A673 (cell line): Measurements from ENCODE around the gene B4GALNT3. TPM values are rescaled to one million over a fixed set of nuclear protein-coding genes. Genes with fewer than 3 reads are reported as not detected.

Experiments
- BruUV-seq: library from RNA; stranded (reverse); fragments of 400-500 nt; replicated peaks from 2 replicates; lab custom pipeline; 2021; lab: Mats Ljungman, UMichigan
- CTCF ChIA-PET: fragments of 300-600 bp; sonication (Branson Sonifier 250); formaldehyde crosslinking; loops from one replicate; lab custom pipeline; 2022; ENCODE audit warnings: antibody characterized with exemption; lab: Charles Lee
- POLR2A ChIA-PET: fragments of 300-600 bp; sonication (Branson Sonifier 250); formaldehyde crosslinking; loops from one replicate; lab custom pipeline; 2022; ENCODE audit warnings: antibody characterized with exemption; ENCODE audit not compliant: low non-redundant PET; lab: Charles Lee
- DNase-seq: peaks from one replicate; pipeline ENCODE4 v3.0.0-alpha.2; 2015; ENCODE audit warnings: low spot score
- H3K27ac ChIP-seq: fragments of 200-600 bp; sonication (generic); 2 replicates; pipeline ENCODE4 v1.5.1; 2016; ENCODE audit warnings: mixed run types, low read depth, mild to moderate bottlenecking, mixed read lengths, antibody characterized with exemption, low read length; ENCODE audit not compliant: poor library complexity, severe bottlenecking
- H3K27me3 ChIP-seq: fragments of 200-600 bp; sonication (generic); replicated peaks from 2 replicates; pipeline ENCODE4 v1.6.1; 2017; ENCODE audit warnings: mixed run types, low read depth, mild to moderate bottlenecking, mixed read lengths, antibody characterized with exemption, low read length; ENCODE audit not compliant: insufficient read depth, poor library complexity
- H3K36me3 ChIP-seq: fragments of 200-600 bp; sonication (generic); 2 replicates; pipeline ENCODE4 v1.6.1; 2016; ENCODE audit warnings: mixed run types, mild to moderate bottlenecking, mixed read lengths, antibody characterized with exemption, low read length; ENCODE audit not compliant: insufficient read depth, poor library complexity, severe bottlenecking
- H3K4me1 ChIP-seq: fragments of 200-600 bp; sonication (generic); 2 replicates; pipeline ENCODE4 v1.6.1; 2017; ENCODE audit warnings: mixed run types, mild to moderate bottlenecking, mixed read lengths, antibody characterized with exemption, low read length; ENCODE audit not compliant: insufficient read depth, poor library complexity, severe bottlenecking
- H3K4me3 ChIP-seq: fragments of 200-600 bp; sonication (generic); 2 replicates; pipeline ENCODE4 v1.5.1; 2016; ENCODE audit warnings: low read depth, mixed run types, mild to moderate bottlenecking, mixed read lengths, low read length; ENCODE audit not compliant: poor library complexity, severe bottlenecking
- H3K9me3 ChIP-seq: fragments of 200-600 bp; sonication (generic); 2 replicates; pipeline ENCODE4 v1.6.1; 2016; ENCODE audit warnings: mixed run types, low read depth, mild to moderate bottlenecking, mixed read lengths, antibody characterized with exemption, low read length; ENCODE audit not compliant: poor library complexity, severe bottlenecking
- CTCF ChIP-seq: fragments of 300-800, 200-600 bp; sonication (generic); conservative IDR thresholded peaks from 2 replicates; pipeline ENCODE4 v1.5.1; 2017; ENCODE audit warnings: low read depth, mild to moderate bottlenecking, antibody characterized with exemption, low read length, moderate library complexity, mixed read lengths
- EZH2 ChIP-seq: fragments of 200-600 bp; sonication (generic); IDR thresholded peaks from 2 replicates; pipeline ENCODE4 v1.6.1; 2017; ENCODE audit warnings: borderline replicate concordance, low read depth, mild to moderate bottlenecking, mixed read lengths, antibody characterized with exemption, low read length; ENCODE audit not compliant: poor library complexity, severe bottlenecking
- intact Hi-C: fragments of 100-400 bp; cut with micrococcal nuclease; formaldehyde crosslinking; loops from one replicate; pipeline ENCODE4 v1.10.0; 2022; ENCODE audit not compliant: unreplicated experiment
- total RNA-seq: library from RNA; stranded (reverse); gene quantifications from 2 replicates; pipeline ENCODE4 v1.2.3, GENCODE V29; 2021

B4GALNT3 gene
- total RNA-seq, 1 experiment from 2014 or later, result 19.4 TPM

DNA sequence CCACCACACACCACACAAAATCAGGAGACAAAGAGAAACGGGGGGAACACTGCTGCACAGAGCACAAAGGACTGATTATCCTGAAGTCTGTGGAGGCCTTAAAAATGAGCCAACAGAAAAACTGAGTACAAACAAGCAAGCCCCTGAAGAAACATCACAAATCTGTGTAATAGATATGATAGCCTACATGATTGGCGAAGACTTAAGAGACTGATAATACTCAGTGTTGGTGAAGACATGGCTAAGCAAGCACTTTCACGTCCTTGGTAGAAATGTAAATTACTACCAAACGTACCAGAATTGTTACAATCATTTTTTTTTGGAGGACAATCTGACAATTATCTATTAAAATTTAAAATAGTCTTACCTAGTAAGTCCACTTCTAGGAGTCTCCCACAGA lies 128.9 kb downstream of the B4GALNT3 start:
- TF ChIP-seq EZH2 (no peak), CTCF (no peak)
- Histone ChIP-seq H3K4me3 (no peak overlapping the region), H3K27ac (no peak overlapping the region), H3K36me3 (no peaks in the 10 kb centered on the region), H3K4me1 (no peaks in the 10 kb centered on the region), H3K27me3 (no peaks in the 10 kb centered on the region), H3K9me3 (no peaks in the 10 kb centered on the region)
- no peak for DNase-seq
- BruUV-seq, result no TSS peak
- ChIA-PET CTCF (no interaction called here), POLR2A (no interaction called here)
- intact Hi-C loops, result no loop called here

- Histone ChIP-seq H3K27me3 (peaks cover 7% of the 10 kb centered on the region), H3K27ac (no peak overlapping the region), H3K36me3 (no peaks in the 10 kb centered on the region), H3K4me3 (no peak overlapping the region), H3K4me1 (no peaks in the 10 kb centered on the region), H3K9me3 (no peaks in the 10 kb centered on the region)
- DNase-seq, result no peak
- ChIA-PET CTCF (no interaction called here), POLR2A (no interaction called here)
- BruUV-seq, result no TSS peak
- no peak for TF ChIP-seq EZH2
- TF ChIP-seq CTCF, result no peak
- intact Hi-C loops, result no loop called here
These were observed 130.5 kb downstream of the B4GALNT3 start for GRCh38 chr12:590206-590750.

GRCh38 chr12:591167-592023 lies 131.7 kb downstream of the B4GALNT3 start:
- Histone ChIP-seq H3K9me3 (no peaks in the 10 kb centered on the region), H3K4me3 (no peak overlapping the region), H3K36me3 (no peaks in the 10 kb centered on the region), H3K27me3 (peaks cover 7% of the 10 kb centered on the region), H3K27ac (no peak overlapping the region), H3K4me1 (no peaks in the 10 kb centered on the region)
- no peak for DNase-seq
- ChIA-PET POLR2A (no interaction called here), CTCF (no interaction called here)
- intact Hi-C loops, result no loop called here
- no peak for TF ChIP-seq EZH2
- TF ChIP-seq CTCF, result no peak
- no TSS peak for BruUV-seq
